OCI-LY3 (cell line): Measurements from ENCODE around the gene NOL4L.
A peak's percentile ranks its signal among the peaks of the same experiment; 100 is the strongest.

Source experiments
- H2AFZ ChIP-seq: fragments of 200-600, 300-600 bp; shearing (Covaris generic); 2 replicates; pipeline ENCODE4 v1.6.0; 2014; ENCODE audit warnings: antibody characterized with exemption, low read depth, low read length
- H3K27ac ChIP-seq: fragments of 200-600, 300-600 bp; sonication (generic); 2 replicates; pipeline ENCODE4 v1.5.1; 2014; ENCODE audit warnings: mild to moderate bottlenecking, low read length, moderate library complexity, mixed read lengths
- H3K27me3 ChIP-seq: fragments of 200-600, 300-600 bp; sonication (generic); 2 replicates; pipeline ENCODE4 v1.6.1; 2014; ENCODE audit warnings: low read depth, low read length, mixed read lengths
- H3K36me3 ChIP-seq: fragments of 200-600, 300-600 bp; sonication (generic); replicated peaks from 2 replicates; pipeline ENCODE3; 2014; ENCODE audit warnings: low read depth, low read length, mixed read lengths
- H3K4me1 ChIP-seq: fragments of 300-600, 200-600 bp; sonication (generic); 2 replicates; pipeline ENCODE4 v1.6.1; 2014; ENCODE audit warnings: low read length, mixed read lengths
- H3K4me2 ChIP-seq: fragments of 200-600, 300-600 bp; sonication (generic); 2 replicates; pipeline ENCODE4 v1.6.1; 2014; ENCODE audit warnings: low read length, mixed read lengths
- H3K4me3 ChIP-seq: fragments of 300-600, 200-600 bp; sonication (generic); 2 replicates; pipeline ENCODE4 v1.5.1; 2014; ENCODE audit warnings: antibody characterized with exemption, mild to moderate bottlenecking, low read length, moderate library complexity
- H3K79me2 ChIP-seq: fragments of 300-600, 200-600 bp; shearing (Covaris generic); 2 replicates; pipeline ENCODE4 v1.6.1; 2014; ENCODE audit warnings: mild to moderate bottlenecking, low read length, mixed read lengths
- H3K9ac ChIP-seq: fragments of 300-600, 200-600 bp; shearing (Covaris generic); 2 replicates; pipeline ENCODE4 v1.6.0; 2014; ENCODE audit warnings: mild to moderate bottlenecking, low read length, moderate library complexity
- H3K9me3 ChIP-seq: fragments of 200-600, 300-600 bp; shearing (Covaris generic); 2 replicates; pipeline ENCODE4 v1.6.1; 2014; ENCODE audit warnings: low read length, mixed read lengths; ENCODE audit not compliant: insufficient read depth
- H4K20me1 ChIP-seq: fragments of 200-600, 300-600 bp; sonication (generic); 2 replicates; pipeline ENCODE4 v1.6.1; 2016; ENCODE audit warnings: low read length, mixed read lengths; ENCODE audit not compliant: insufficient read depth
- EZH2phosphoT487 ChIP-seq: fragments of 200-600 bp; shearing (Covaris generic); IDR thresholded peaks from 2 replicates; pipeline ENCODE4 v1.6.1; 2018; ENCODE audit warnings: antibody characterized with exemption, mixed run types, low read depth
- TF ChIP-seq, protein P1 (sequence below): fragments of 200-600, 300-600 bp; sonication (generic); IDR thresholded peaks from 2 replicates; pipeline ENCODE4 v1.5.1; 2014; ENCODE audit warnings: antibody characterized with exemption, low read length, low read depth

The NOL4L gene

DNA sequence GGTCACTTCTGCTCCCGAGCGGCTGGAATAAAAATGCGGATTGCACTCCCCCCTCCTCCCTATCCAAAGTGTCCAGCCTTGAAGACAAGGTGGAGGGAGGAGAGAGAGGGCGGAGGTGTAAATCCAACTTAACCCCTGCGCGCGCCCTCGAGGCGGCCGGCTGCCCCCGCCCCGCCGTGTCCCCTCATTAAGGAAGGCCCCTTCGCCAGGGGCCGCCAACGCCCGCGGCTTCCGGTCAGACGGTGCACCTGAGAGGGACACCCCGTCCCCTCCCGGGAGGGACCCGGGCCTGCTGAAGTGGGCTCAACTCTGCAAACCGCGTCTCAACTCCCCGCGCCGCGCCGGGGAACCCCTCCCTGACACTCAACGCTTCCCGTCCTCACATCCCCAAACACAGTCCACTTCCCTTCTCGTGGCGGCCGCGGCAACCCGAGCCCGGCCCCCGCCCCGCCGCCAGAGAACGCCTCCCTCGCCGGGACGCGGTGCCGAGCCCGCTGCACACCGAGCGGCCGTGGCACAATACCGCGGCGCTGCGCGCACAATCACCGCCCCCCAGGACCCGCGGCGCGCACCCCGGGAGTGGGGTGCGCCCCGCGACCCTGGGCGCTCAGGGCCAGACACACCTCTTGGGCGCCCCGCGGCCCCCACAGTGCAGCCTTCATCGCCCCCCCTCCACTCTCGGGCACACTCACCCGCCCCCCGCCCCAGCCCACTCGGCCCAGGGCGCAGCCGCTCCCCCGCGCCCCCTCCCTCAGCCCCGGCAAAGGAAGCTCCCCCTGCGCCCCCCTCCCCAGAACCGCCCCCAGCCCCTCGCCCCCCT lies 102.5 kb downstream of the NOL4L start:
- Histone ChIP-seq H3K9ac (peak overlapping the region; percentile 62), H3K4me3 (peak overlapping the region; percentile 88), H3K27ac (no peak overlapping the region), H4K20me1 (no peaks in the 10 kb centered on the region), H3K79me2 (no peaks in the 10 kb centered on the region), H3K27me3 (peaks cover 24% of the 10 kb centered on the region), H3K9me3 (no peaks in the 10 kb centered on the region), H3K4me1 (peaks cover 9% of the 10 kb centered on the region; the same call in 1 of the 2 replicates), H3K36me3 (no peaks in the 10 kb centered on the region), H3K4me2 (peak overlapping the region; percentile 79), H2AFZ (no peak overlapping the region)
- no peak for TF ChIP-seq EZH2phosphoT487
- TF ChIP-seq, protein P1, sequence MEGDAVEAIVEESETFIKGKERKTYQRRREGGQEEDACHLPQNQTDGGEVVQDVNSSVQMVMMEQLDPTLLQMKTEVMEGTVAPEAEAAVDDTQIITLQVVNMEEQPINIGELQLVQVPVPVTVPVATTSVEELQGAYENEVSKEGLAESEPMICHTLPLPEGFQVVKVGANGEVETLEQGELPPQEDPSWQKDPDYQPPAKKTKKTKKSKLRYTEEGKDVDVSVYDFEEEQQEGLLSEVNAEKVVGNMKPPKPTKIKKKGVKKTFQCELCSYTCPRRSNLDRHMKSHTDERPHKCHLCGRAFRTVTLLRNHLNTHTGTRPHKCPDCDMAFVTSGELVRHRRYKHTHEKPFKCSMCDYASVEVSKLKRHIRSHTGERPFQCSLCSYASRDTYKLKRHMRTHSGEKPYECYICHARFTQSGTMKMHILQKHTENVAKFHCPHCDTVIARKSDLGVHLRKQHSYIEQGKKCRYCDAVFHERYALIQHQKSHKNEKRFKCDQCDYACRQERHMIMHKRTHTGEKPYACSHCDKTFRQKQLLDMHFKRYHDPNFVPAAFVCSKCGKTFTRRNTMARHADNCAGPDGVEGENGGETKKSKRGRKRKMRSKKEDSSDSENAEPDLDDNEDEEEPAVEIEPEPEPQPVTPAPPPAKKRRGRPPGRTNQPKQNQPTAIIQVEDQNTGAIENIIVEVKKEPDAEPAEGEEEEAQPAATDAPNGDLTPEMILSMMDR, result no peak

DNA sequence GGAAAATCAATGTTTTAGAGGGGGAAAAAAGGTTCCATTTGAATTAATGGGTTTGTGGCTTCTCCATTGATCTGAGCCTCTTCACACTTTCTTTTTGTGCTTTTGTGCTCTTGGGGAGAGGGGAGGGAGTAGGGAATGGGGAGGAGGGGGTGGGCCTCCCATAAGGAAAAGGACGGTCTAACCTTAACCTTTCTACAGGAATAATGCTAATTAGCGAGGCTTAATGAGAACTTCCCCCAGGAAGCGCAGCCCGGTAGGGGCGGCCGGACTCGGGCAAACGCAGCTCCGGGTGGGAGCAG lies 103.0 kb downstream of the NOL4L start:
- Histone ChIP-seq H3K79me2 (no peaks in the 10 kb centered on the region), H3K4me3 (peak overlapping the region; percentile 88), H3K9ac (no peak overlapping the region; the same call in 1 of the 2 replicates)

DNA sequence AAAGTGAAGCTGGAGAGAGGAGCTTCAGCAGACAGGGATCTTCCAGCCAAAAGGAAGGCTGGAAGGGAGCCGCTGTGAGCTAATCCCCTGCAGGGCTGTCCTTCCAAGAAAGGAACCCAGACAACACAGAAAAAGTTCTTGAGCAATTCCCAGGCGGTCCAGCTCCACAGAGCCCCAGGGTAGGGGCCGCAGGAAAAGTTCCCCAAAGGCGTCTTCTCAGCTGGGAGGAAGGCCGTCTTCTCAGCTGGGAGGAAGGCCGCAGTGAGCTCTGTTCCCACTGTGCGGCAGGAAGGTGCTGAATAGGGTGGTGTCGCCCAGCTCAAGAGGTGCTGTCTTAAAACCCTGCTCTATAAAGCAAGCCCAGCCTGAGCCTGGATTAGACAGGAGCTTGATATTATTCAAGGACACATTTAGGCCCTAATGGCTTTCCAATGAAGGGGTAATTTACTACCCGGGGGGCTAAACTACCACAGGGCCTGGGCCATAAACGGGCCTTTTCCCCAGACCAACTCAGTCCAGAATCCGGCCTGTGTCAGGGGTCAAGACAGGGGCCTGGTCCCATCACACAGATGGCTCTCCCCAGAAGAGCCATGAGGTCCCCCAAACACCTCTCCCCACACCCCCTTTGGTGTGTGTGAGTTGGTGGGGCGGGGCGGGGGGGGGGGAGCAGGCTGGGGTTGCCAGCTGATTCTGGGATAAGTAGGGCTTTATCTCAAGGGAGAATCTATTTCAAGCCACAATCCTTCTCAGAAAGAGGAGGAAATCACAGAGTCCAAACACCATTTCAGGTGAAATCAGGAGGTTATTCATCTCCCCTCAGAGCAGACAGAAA lies 103.6 kb downstream of the NOL4L start:
- no peak for TF ChIP-seq EZH2phosphoT487
- TF ChIP-seq, protein P1, result no peak
- Histone ChIP-seq H4K20me1 (no peaks in the 10 kb centered on the region), H3K9ac (no peak overlapping the region), H3K4me2 (no peak overlapping the region), H3K9me3 (no peaks in the 10 kb centered on the region), H3K79me2 (no peaks in the 10 kb centered on the region), H3K4me1 (peaks cover 9% of the 10 kb centered on the region; the same call in 1 of the 2 replicates), H2AFZ (no peak overlapping the region), H3K27ac (no peak overlapping the region), H3K4me3 (no peak overlapping the region), H3K27me3 (peaks cover 25% of the 10 kb centered on the region), H3K36me3 (no peaks in the 10 kb centered on the region)

More for the DNA sequence above, 103.0 kb downstream of the NOL4L start:
- Histone ChIP-seq H3K27ac (no peak overlapping the region), H4K20me1 (no peaks in the 10 kb centered on the region), H2AFZ (no peak overlapping the region), H3K4me1 (peaks cover 9% of the 10 kb centered on the region; the same call in 1 of the 2 replicates), H3K36me3 (no peaks in the 10 kb centered on the region), H3K9me3 (no peaks in the 10 kb centered on the region), H3K27me3 (peaks cover 24% of the 10 kb centered on the region), H3K4me2 (peak overlapping the region; percentile 79)
- TF ChIP-seq, protein P1, result no peak
